COLO829 (cell line): ENCODE data around the gene FXYD1.
"Not testable (repeated sequence)": the region's sequence is repeated elsewhere in the genome, so short reads cannot be mapped to it uniquely, and the experiment has no call there.

ENCODE experiments used
- DNase-seq: peaks from one replicate; pipeline ENCODE4 v3.0.0; 2012; ENCODE audit warnings: low spot score

Gene FXYD1

GRCh38 chr19:35143231-35143715, 4.6 kb downstream of the FXYD1 start, which contains the start of gene FXYD7:
FXYD7 (plus strand) TSS chr19:35143255; CDS start chr19:35143334, 79 bp downstream.
- no peak for DNase-seq

DNA sequence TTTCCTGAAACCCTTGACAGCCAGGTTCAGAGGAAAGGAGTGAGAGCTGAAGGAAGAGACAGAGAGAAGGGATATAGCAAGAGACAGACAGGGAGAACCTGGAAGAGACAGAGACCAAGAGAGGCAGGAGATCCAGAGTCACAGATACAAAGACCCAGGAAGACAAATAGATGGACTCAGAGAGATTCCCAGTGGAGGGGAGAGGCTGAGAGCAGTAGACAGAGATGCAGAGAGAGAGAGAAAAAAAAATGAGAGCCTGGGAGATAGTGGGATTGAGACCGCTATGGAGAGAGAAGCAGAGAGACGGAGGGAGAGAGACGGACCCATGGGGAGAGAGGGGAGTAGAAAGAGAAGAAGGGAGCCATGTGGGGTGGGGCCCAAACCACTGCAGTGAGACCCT, 5.2 kb downstream of the FXYD1 start:
- DNase-seq, result no peak

DNA sequence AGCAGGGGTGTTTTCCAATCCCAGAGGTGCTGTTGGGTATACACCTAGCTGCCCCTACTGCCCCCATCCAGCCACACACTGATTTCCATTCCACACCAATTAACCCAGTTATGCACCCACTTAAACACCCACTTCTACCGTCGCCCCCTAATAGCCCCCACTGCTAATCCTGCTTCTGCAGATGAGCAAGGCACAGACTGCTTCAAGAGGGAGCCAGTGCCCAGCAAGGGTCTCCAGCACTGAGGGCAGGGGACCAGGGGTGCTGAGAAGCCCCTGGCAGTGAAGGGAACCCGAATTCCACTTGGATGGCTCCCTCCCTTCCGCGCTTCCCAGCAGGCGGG, 5.6 kb downstream of the FXYD1 start:
- no peak for DNase-seq

- no peak for DNase-seq
These were observed 6.2 kb downstream of the FXYD1 start for GRCh38 chr19:35144600-35145436.

GRCh38 chr19:35146746-35147459, 8.3 kb downstream of the FXYD1 start:
- DNase-seq, result no peak

GRCh38 chr19:35149463-35149862, 10.8 kb downstream of the FXYD1 start:
- no peak for DNase-seq

DNA sequence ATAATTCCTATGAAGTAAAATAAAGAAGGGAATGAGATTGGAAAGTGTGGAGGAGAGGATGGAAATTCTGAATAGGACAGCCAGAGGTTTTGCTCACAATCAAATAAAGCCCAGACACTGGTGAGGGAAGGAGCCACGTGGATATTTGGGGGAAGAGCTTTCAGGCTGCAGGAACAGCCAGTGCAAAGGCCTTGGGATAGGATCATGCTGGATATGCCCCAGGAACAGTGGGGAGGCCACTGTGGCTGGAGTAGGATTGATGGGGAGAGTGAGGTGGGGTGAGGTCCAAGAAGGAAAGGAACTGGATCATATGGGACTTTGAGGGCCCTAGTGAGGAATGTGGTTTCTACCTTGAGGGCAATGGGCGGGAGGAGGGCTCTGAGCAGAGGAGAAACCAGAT, 11.8 kb downstream of the FXYD1 start:
- DNase-seq, result no peak

DNA sequence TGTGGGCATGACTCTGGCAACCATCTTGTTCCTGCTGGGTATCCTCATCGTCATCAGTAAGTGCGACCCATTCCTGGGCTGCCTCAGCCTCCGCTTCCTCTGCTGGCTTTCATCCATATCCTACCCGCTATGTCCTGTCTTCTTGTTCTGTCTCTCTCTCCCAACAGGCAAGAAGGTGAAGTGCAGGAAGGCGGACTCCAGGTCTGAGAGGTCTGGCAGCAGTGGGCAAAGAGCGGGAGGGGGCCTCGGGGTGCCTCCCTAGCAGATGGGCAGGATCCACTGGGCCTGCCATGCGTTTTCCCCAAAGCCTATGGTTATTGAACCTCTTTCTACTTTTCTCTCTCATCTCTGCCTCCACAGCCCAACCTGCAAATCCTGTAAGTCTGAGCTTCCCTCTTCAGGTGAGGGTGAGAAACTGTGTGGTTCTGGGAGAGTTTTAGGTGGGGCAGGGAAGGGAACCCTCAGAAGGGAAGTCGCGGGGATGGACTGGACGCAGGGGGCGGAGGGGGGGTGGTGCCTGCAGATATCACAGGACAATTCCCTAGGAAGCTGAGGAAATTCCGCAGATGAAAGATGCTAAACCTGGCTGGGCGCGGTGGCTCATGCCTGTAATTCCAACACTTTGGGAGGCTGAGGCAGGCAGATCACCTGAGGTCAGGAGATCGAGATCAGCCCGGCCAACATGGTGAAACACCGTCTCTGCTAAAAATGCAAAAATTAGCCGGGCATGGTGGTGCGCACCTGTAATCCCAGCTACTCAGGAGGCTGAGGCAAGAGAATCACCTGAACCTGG, 12.8 kb downstream of the FXYD1 start:
- no peak for DNase-seq

DNA sequence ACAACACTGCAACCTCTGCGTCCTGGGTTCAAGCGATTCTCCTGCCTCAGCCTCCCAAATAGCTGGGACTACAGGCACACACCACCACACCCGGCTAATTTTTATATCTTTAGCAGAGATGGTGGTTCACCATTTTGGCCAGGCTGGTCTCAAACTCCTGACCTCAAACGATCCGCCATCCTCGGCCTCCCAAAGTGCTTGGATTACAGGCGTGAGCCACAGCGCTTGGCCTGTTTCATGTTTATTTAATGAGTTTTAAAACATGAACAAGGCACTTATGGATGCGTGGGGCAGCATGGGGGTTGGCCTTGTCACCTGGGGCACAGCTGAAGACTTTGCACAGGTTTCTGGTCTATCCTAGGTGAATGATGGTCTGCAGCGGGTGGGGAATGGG, 14.5 kb downstream of the FXYD1 start:
- not testable (repeated sequence) for DNase-seq

DNA sequence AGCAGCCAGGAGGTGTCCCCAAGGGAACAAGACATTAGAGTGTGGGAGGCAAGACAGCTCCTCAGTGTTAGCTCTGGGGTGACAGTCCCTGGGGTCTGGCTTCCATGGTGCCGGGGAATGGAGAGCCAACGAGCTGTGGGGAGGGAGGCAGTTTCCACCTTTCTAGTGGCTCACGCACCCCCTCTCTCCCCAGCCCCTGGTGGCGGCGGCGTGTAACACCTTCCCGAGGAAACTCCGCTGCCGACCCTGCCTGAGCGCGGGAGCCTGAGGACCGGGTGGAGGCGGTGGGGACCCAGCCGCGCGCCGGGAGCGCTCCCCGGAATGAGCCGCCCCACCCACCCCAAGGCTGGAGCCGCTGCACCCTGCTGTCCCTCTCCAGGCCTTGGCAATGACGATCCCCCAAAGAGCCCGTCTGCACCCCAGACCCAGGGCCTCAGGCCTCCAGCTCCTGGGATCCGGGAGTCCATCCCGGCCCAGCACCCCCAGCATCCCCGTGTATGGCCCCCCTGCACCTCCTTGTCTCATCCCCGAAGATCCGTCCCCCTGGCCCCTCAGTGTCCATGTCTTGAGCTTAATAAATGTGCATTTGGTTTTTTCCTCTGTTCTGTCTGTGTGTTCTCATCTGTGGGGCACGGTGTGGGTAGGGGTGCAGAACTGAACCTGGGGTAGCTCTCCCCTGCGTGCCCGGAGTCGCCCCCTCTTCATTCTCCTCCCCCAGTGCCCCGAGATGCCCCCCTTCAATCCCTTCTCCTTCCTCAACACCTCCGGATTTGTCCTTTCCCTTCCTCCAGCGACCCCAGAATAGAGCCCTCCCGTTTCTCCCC, 15.3 kb downstream of the FXYD1 start:
- DNase-seq, result no peak

- peak; percentile 66 for DNase-seq
These were observed 16.1 kb downstream of the FXYD1 start, which contains the start of gene FXYD5 for GRCh38 chr19:35154525-35155406. FXYD5 (plus strand) TSS chr19:35154735; CDS start chr19:35155551, 816 bp downstream.

DNA sequence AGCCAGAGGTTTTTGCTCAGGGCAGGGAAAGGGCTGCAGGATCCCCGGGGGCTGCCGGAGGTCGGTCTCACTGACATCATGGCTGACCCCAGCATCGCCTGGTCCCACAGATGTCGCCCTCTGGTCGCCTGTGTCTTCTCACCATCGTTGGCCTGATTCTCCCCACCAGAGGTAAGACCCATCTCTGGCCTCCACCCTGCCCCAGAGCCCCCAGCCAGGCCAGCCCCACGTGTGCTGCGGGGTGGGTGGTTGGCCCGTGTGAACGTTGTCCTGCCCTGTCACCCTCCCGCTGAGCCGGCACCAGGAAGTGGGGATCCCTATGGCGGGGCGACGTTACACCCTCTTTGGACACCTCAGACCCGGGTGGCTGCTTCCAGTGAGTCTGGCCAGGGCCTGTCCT, 16.8 kb downstream of the FXYD1 start:
- DNase-seq, result no peak

DNA sequence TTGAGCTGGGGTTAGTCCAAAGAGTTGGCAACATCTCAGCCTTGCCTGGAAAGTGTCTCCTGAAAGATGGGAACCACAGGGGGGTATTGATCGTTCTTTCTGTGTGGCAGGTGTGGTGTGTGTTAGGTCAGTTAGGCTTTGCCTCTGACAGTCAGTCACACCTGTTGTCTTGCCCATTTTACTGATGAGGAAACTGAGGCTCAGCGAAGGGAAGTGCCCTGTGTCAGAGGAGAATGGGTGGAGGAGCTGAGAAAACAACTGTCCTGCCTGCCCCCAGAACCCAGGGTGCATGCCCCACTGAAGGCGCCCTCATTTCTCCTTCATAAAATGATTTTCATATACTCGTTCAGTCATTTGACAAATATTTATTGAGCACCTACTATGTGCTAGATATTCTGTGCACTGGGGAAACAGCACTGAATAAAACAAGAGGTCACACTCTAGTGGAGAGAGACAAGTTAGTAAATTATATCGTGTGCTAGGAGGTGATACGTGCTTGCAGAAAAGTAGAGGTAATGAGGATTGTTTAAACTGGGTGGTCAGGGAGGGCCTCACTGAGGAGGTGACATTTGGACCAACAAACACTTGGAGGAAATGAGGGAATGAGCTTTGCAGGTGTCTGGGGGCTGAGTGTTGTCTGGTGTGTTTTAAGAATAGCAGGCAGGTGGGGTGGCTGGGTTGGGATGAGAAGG, 17.5 kb downstream of the FXYD1 start:
- no peak for DNase-seq

DNA sequence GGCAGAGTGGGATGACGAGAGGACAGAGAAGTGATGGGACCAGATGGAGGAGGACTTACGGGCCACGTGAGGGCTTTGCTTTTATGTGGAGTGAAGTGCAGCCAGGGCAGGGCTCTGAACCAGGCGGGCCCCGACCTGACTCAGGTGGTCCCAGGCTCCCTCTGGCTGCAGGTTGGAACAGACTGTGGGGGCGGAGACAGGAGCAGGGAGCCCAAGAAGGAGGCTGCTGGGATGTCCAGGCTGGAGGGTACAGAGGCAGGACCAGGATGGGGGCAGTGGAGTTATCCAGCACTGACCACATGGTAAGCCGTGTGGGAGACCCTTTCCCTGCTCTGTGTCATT, 18.0 kb downstream of the FXYD1 start:
- DNase-seq, result no peak

GRCh38 chr19:35157431-35157830, 18.8 kb downstream of the FXYD1 start:
- no peak for DNase-seq

DNA sequence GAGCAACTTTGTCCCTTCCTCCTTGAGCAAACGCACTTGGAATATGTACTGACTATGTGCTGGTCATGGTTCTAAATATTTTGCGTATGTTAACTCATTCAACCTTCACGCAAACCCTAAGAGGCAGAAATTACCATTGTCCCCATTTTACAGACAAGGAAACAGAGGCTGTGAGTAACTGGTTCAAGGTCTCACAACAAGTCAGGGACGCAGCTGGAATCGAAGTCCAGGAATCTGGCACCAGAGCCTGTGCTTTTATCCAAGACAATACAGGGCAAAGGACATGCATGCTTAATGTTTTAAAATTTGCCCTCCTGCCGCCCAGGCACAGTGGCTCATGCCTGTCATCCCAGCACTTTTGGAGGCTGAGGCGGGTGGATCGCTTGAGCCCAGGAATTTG, 21.0 kb downstream of the FXYD1 start:
- no peak for DNase-seq

DNA sequence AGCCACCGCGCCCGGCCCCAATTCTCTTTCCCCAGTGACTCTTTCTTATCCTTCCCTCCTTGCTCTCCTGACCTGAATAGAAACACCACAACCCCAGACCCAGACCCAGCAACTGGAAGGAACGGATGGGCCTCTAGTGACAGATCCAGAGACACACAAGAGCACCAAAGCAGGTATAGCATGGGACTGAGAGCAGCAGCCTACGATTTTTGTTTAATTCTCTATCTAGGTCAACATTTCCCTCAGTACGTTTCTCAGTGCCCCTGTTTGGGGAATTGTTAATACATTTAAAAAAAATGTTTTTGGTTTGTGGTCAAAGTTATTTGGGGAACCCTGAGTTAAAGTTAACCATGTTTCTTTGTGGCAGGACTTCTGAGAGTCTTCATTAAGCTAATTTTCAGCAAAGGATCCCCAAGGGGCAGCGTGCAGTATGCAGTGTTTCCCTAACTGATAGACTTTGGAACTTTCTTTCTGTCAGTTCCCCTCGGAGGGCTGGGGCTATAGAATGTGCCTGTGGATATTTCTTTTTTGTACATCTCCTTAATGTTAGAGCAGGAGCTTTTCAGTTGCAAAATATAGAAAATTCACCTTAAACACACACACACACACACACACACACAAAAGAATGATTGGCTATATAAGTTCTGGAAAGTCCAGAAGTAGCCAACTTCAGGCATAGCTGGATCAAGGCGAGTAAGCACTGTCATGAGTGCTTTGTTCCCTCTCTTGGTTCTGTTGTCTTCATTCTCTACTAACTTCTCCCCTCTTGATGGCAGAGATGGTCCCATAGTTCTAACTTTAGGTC, 22.2 kb downstream of the FXYD1 start:
- no peak for DNase-seq

DNA sequence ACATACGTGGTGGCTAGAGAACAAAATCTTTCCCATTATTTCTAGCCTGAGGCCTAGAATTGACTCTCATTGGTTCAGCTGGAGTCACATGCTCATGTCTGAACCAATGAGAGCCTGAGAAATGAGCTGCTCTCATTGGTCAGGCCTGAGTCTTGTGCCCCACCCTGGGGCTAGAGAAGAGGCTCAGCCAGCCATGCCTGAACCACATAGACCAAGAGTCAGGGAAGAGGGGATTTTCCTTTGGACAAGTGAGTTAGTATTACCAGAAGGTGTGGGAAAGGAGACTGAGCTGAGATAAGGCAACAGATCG, 22.8 kb downstream of the FXYD1 start:
- DNase-seq, result no peak
